Thyroid gland (tissue), 4 donors: ENCODE data around the gene LHCGR.

ENCODE experiments used
- POLR2A ChIP-seq, 2 donors: fragments of 450-650 bp; IDR thresholded peaks; one replicate each; pipeline ENCODE4 v1.6.1; 2017; ENCODE audit warnings: antibody characterized with exemption in 2 of 2, mild to moderate bottlenecking in 2 of 2, moderate library complexity in 1 of 2
- TF ChIP-seq, protein P1 (sequence below), 6 experiments: fragments of 200-600 bp in 3 of 6; fragments of 450-650 bp in 3 of 6; sonication (generic) in 3 of 6; IDR thresholded peaks; one replicate each; pipeline ENCODE4 v1.5.1; 2016 to 2019; ENCODE audit warnings: antibody characterized with exemption in 6 of 6, mild to moderate bottlenecking in 2 of 6, inconsistent platforms in 1 of 6, moderate library complexity in 1 of 6

DNA sequence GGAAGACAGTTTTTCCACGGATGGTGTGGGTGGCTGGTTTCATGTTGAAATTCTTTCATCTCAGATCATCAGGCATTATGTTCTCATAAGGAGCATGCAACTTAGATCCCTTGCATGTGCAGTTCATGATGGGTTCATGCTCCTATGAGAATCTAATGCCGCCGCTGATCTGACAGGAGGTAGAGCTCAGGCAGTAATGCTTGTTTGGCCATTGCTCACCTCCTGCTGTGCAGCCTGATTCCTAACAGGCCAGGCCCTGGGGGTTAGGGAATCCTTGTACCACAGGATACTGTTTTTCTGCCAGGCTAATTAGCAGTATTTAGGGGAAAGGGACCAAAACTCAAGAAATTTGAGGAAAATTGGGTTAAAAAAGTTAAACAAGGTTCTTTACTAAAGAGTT, 5.3 kb upstream of the LHCGR start:
- no peak for TF ChIP-seq POLR2A (IDR thresholded peaks at IDR 0.05)
- TF ChIP-seq, protein P1, sequence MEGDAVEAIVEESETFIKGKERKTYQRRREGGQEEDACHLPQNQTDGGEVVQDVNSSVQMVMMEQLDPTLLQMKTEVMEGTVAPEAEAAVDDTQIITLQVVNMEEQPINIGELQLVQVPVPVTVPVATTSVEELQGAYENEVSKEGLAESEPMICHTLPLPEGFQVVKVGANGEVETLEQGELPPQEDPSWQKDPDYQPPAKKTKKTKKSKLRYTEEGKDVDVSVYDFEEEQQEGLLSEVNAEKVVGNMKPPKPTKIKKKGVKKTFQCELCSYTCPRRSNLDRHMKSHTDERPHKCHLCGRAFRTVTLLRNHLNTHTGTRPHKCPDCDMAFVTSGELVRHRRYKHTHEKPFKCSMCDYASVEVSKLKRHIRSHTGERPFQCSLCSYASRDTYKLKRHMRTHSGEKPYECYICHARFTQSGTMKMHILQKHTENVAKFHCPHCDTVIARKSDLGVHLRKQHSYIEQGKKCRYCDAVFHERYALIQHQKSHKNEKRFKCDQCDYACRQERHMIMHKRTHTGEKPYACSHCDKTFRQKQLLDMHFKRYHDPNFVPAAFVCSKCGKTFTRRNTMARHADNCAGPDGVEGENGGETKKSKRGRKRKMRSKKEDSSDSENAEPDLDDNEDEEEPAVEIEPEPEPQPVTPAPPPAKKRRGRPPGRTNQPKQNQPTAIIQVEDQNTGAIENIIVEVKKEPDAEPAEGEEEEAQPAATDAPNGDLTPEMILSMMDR (IDR thresholded peaks at IDR 0.05): no peak
